ENCODE data around the gene COX4I2.

DNA sequence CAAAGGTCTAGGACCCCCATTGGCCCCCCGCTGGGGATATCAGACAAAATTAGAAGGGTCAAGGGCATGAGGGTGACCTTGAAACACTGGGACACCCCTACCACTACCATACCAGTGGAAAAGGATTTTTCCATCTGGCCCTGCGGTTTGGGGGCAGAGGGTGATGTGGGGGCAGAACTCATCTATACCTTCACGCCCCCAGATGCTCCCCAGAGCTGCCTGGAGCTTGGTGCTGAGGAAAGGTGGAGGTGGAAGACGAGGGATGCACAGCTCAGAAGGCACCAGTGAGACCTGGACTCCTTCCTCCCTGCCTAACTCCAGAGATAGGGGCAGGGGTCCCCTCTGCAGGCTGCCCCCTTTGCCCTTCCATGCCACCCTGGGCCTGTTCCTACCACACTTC is 1.1 kb downstream of the COX4I2 start:
- TF ChIP-seq, protein P1, sequence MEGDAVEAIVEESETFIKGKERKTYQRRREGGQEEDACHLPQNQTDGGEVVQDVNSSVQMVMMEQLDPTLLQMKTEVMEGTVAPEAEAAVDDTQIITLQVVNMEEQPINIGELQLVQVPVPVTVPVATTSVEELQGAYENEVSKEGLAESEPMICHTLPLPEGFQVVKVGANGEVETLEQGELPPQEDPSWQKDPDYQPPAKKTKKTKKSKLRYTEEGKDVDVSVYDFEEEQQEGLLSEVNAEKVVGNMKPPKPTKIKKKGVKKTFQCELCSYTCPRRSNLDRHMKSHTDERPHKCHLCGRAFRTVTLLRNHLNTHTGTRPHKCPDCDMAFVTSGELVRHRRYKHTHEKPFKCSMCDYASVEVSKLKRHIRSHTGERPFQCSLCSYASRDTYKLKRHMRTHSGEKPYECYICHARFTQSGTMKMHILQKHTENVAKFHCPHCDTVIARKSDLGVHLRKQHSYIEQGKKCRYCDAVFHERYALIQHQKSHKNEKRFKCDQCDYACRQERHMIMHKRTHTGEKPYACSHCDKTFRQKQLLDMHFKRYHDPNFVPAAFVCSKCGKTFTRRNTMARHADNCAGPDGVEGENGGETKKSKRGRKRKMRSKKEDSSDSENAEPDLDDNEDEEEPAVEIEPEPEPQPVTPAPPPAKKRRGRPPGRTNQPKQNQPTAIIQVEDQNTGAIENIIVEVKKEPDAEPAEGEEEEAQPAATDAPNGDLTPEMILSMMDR (IDR thresholded peaks at IDR 0.05) = no peak
- no peak for TF ChIP-seq EP300 (IDR thresholded peaks at IDR 0.05; ENCODE audit: low read depth)

Data from transverse colon (tissue), 3 donors.